Mesenchymal stem cell (in vitro differentiated cells and primary cell): Measurements from ENCODE around the gene CD46.

Experiments used
- DNase-seq: peaks from one replicate; pipeline ENCODE4 v3.0.0-alpha.2; 2013
- H2AFZ ChIP-seq: one replicate; pipeline ENCODE4 v1.6.1; 2013; ENCODE audit warnings: low read depth, mild to moderate bottlenecking, control low read depth, inconsistent platforms, low read length, moderate library complexity
- H2AK5ac ChIP-seq: 2 replicates; pipeline ENCODE4 v1.6.1; 2013; ENCODE audit warnings: low read length, moderate library complexity, mild to moderate bottlenecking, inconsistent platforms; ENCODE audit not compliant: severe bottlenecking
- H2BK120ac ChIP-seq: one replicate; pipeline ENCODE4 v1.6.1; 2013; ENCODE audit warnings: low read depth, mild to moderate bottlenecking, inconsistent platforms, low read length, moderate library complexity
- H2BK12ac ChIP-seq, 2 experiments: one replicate each; pipeline ENCODE4 v1.6.1; 2013; ENCODE audit warnings: inconsistent platforms in 2 of 2, low read length in 2 of 2, mild to moderate bottlenecking in 2 of 2, moderate library complexity in 2 of 2, control low read depth in 1 of 2
- H2BK15ac ChIP-seq: one replicate; pipeline ENCODE4 v1.6.1; 2013; ENCODE audit warnings: mild to moderate bottlenecking, low read depth, inconsistent platforms; ENCODE audit not compliant: poor library complexity, severe bottlenecking
- H2BK5ac ChIP-seq: 2 replicates; pipeline ENCODE4 v1.6.1; 2013; ENCODE audit warnings: low read depth, mild to moderate bottlenecking, low read length, control low read depth, inconsistent platforms; ENCODE audit not compliant: poor library complexity, severe bottlenecking
- H3K14ac ChIP-seq, 2 experiments: one replicate each; pipeline ENCODE4 v1.6.1; 2013; ENCODE audit warnings: inconsistent platforms in 2 of 2, low read length in 2 of 2, control low read depth in 1 of 2, mild to moderate bottlenecking in 1 of 2, moderate library complexity in 1 of 2
- H3K18ac ChIP-seq, 2 experiments: one replicate each; pipeline ENCODE4 v1.6.1; 2013; ENCODE audit warnings: inconsistent platforms in 2 of 2, low read length in 2 of 2, control low read depth in 1 of 2, low read depth in 1 of 2, mild to moderate bottlenecking in 1 of 2
- H3K23ac ChIP-seq, 2 experiments: one replicate each; pipeline ENCODE4 v1.6.1; 2013; ENCODE audit warnings: inconsistent platforms in 2 of 2, low read length in 2 of 2, mild to moderate bottlenecking in 2 of 2, moderate library complexity in 2 of 2, control low read depth in 1 of 2
- H3K27ac ChIP-seq: 2 replicates; pipeline ENCODE4 v1.5.1; 2013; ENCODE audit warnings: mild to moderate bottlenecking, moderate library complexity, low read length, control low read depth, inconsistent platforms; ENCODE audit not compliant: poor library complexity, severe bottlenecking
- H3K27me3 ChIP-seq, 2 experiments: 2 replicates each; pipeline versions ENCODE4 v1.6.1 to v1.7.0; 2013; ENCODE audit warnings: low read length in 2 of 2, mild to moderate bottlenecking in 2 of 2, moderate library complexity in 2 of 2, control low read depth in 1 of 2, inconsistent platforms in 1 of 2; ENCODE audit not compliant: control insufficient read depth in 1 of 2, insufficient read depth in 1 of 2
- H3K36me3 ChIP-seq, 2 experiments: 2 replicates each; pipeline versions ENCODE4 v1.6.1 to v1.7.0; 2013; ENCODE audit warnings: low read length in 2 of 2, control low read depth in 1 of 2, inconsistent platforms in 1 of 2, low read depth in 1 of 2, mild to moderate bottlenecking in 1 of 2; ENCODE audit not compliant: insufficient read depth in 2 of 2, control insufficient read depth in 1 of 2
- H3K4ac ChIP-seq, 2 experiments: one replicate each; pipeline ENCODE4 v1.6.1; 2013; ENCODE audit warnings: inconsistent platforms in 2 of 2, low read length in 2 of 2, mild to moderate bottlenecking in 2 of 2, moderate library complexity in 2 of 2, control low read depth in 1 of 2, low read depth in 1 of 2
- H3K4me1 ChIP-seq: 2 replicates; pipeline ENCODE4 v1.6.1; 2013; ENCODE audit warnings: low read depth, low read length, control low read depth; ENCODE audit not compliant: control insufficient read depth, insufficient read depth
- H3K4me2 ChIP-seq: 2 replicates; pipeline ENCODE4 v1.6.1; 2013; ENCODE audit warnings: low read length, mild to moderate bottlenecking, inconsistent platforms; ENCODE audit not compliant: poor library complexity, severe bottlenecking
- H3K4me3 ChIP-seq, 2 experiments: 2 replicates each; pipeline versions ENCODE4 v1.5.1 to v1.7.0; 2013; ENCODE audit warnings: low read length in 2 of 2, mild to moderate bottlenecking in 2 of 2, control low read depth in 1 of 2, low read depth in 1 of 2; ENCODE audit not compliant: insufficient read depth in 1 of 2
- H3K79me1 ChIP-seq: replicated peaks from 2 replicates; pipeline ENCODE4 v1.6.1; 2013; ENCODE audit warnings: mild to moderate bottlenecking, control low read depth, low read length, inconsistent platforms; ENCODE audit not compliant: poor library complexity, severe bottlenecking
- H3K9ac ChIP-seq: 2 replicates; pipeline ENCODE4 v1.7.0; 2013; ENCODE audit warnings: mild to moderate bottlenecking, low read length, moderate library complexity
- H3K9me3 ChIP-seq: 2 replicates; pipeline ENCODE4 v1.7.0; 2013; ENCODE audit warnings: mild to moderate bottlenecking, low read length; ENCODE audit not compliant: control insufficient read depth
- H4K8ac ChIP-seq: one replicate; pipeline ENCODE4 v1.6.1; 2013; ENCODE audit warnings: inconsistent platforms, mild to moderate bottlenecking, low read length, moderate library complexity
- H4K91ac ChIP-seq: one replicate; pipeline ENCODE4 v1.6.1; 2013; ENCODE audit warnings: mild to moderate bottlenecking, low read length, inconsistent platforms
- WGBS: methylation state at CpG from one replicate; pipeline ENCODE4 v1.1.7; 2013; ENCODE audit warnings: mixed read lengths; 5-methylcytosine and 5-hydroxymethylcytosine counted together

The CD46 gene

DNA sequence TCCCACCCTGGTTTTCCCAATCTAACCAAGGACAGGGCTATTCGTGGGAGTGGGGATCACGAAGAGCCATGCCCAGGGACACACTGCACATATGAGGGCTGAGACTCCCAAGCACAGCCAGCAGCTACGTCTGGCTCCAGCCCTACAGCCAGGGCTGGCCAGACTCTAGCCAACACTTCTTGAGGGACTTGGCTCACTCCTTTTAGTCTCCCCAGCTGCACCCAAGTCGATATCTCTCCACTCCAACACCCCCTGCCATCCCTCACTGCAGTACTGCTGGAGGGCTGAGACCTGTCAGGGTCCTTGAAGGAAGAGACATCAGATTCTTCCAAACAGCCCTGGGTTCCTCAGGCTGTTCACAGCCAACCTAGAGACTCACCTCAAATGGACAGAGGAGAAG, 62.6 kb downstream of the CD46 start:
- WGBS: 87% methylated on average over 4 of the region's 4 CpGs
- H3K27me3 ChIP-seq: no peaks in the 10 kb centered on the region
- H3K79me1 ChIP-seq: peaks cover 3% of the 10 kb centered on the region
- no peak overlapping the region for H3K4me2 ChIP-seq
- H2BK15ac ChIP-seq: no peak overlapping the region
- H3K14ac ChIP-seq: no peak overlapping the region
- H2AFZ ChIP-seq: no peak overlapping the region
- no peak overlapping the region for H3K18ac ChIP-seq
- DNase-seq: no peak
- H3K36me3 ChIP-seq: peaks cover 21 to 78% of the 10 kb centered on the region in 2 experiments
- no peak overlapping the region for H2AK5ac ChIP-seq
- no peak overlapping the region for H3K23ac ChIP-seq
- no peak overlapping the region for H3K27ac ChIP-seq
- no peak overlapping the region for H2BK12ac ChIP-seq
- no peak overlapping the region for H3K4me3 ChIP-seq
- H4K8ac ChIP-seq: no peak overlapping the region
- H3K9ac ChIP-seq: no peak overlapping the region
- no peak overlapping the region for H2BK120ac ChIP-seq
- H2BK5ac ChIP-seq: no peak overlapping the region
- H3K9me3 ChIP-seq: no peaks in the 10 kb centered on the region
- H4K91ac ChIP-seq: no peak overlapping the region
- H3K4ac ChIP-seq: no peak overlapping the region
- peaks cover 13% of the 10 kb centered on the region for H3K4me1 ChIP-seq

DNA sequence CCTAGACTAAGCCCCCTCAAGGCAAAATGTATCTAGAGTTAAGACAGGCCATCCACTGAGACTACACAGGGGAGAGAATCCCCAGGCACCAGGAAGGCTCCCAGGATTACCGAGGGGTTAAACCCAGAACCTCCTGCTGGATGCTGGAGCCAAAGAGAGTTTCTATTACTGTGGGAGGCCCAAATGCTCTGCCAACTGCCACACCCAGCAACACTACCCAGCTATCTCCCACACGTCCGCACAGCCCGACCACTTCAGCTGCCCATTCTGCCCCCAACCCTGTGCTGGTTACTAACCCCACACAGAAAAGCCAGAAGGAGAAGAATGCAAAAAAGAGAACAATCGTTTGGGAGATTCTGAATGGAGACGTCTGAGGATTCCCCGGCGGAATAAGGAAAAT, 63.6 kb downstream of the CD46 start:
- H3K18ac ChIP-seq: no peak overlapping the region
- H3K4me2 ChIP-seq: no peak overlapping the region
- no peak overlapping the region for H3K23ac ChIP-seq
- H3K4me3 ChIP-seq: peak overlapping the region in 1 of 2 experiments; percentile 14
- no peak overlapping the region for H3K14ac ChIP-seq
- no peaks in the 10 kb centered on the region for H3K27me3 ChIP-seq
- H3K4me1 ChIP-seq: peaks cover 13% of the 10 kb centered on the region
- H2BK120ac ChIP-seq: no peak overlapping the region
- no peak overlapping the region for H2AFZ ChIP-seq
- H3K4ac ChIP-seq: no peak overlapping the region
- no peak overlapping the region for H3K9ac ChIP-seq
- H4K91ac ChIP-seq: no peak overlapping the region
- H4K8ac ChIP-seq: no peak overlapping the region
- no peak overlapping the region for H2BK15ac ChIP-seq
- H2BK5ac ChIP-seq: no peak overlapping the region
- no peak overlapping the region for H2BK12ac ChIP-seq
- DNase-seq: no peak
- peaks cover 3% of the 10 kb centered on the region for H3K79me1 ChIP-seq
- no peak overlapping the region for H2AK5ac ChIP-seq
- peaks cover 21 to 80% of the 10 kb centered on the region in 2 experiments for H3K36me3 ChIP-seq
- no peak overlapping the region for H3K27ac ChIP-seq
- WGBS: 98% methylated on average over 6 of the region's 8 CpGs
- H3K9me3 ChIP-seq: no peaks in the 10 kb centered on the region

DNA sequence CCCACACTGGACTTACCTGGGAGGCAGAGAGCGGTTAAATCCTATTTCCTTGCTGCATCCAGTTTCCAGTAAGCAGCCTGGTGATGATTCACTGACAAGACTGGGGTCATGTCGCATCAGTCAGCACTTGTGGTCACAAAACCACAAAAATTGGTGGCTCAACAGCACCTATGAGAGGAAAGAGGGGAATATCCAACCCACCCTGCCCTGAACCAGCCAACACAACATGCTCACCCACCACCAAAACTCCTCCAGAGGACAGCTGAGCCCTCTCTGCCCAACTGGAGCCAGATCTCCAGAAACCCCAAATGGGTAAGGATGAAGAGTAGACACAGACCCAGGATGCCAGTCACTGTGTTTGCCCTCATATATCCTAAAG, 64.0 kb downstream of the CD46 start:
- Histone ChIP-seq H3K27ac (no peak overlapping the region), H3K4me1 (peaks cover 13% of the 10 kb centered on the region), H3K4ac (no peak overlapping the region), H3K9me3 (no peaks in the 10 kb centered on the region), H3K14ac (no peak overlapping the region), H4K91ac (no peak overlapping the region), H3K23ac (no peak overlapping the region), H3K27me3 (no peaks in the 10 kb centered on the region), H2AK5ac (no peak overlapping the region), H4K8ac (no peak overlapping the region), H3K18ac (no peak overlapping the region), H2BK15ac (no peak overlapping the region), H3K4me2 (no peak overlapping the region), H3K4me3 (peak overlapping the region in 1 of 2 experiments; percentile 14), H2BK120ac (no peak overlapping the region), H2AFZ (no peak overlapping the region), H3K79me1 (peaks cover 1% of the 10 kb centered on the region), H3K9ac (no peak overlapping the region), H2BK5ac (no peak overlapping the region), H2BK12ac (no peak overlapping the region), H3K36me3 (peaks cover 17 to 77% of the 10 kb centered on the region in 2 experiments)
- WGBS: 57% methylated on average over 2 of the region's 2 CpGs
- peak; percentile 63 for DNase-seq

DNA sequence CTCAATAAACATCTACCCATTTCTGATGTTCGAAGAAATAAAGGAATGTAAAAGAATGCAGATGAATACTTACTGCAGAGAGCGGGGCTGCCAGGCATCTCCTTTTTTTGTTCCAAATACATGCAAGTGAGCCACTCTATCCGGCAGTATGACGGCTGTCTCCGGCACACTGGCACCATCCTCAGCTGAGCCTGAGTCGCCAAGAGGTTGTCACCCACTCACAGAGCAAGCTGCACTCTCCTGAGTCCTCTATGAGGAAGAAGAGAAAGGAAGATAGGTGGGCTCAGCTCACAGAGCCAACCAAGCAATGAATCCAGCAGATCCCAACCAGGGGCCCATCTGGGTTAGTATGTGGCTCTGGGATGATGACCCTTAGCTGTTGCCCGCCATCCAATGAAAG, 65.3 kb downstream of the CD46 start:
- no peaks in the 10 kb centered on the region for H3K27me3 ChIP-seq
- no peak overlapping the region for H3K18ac ChIP-seq
- H3K9ac ChIP-seq: no peak overlapping the region
- H2BK120ac ChIP-seq: no peak overlapping the region
- H3K4me2 ChIP-seq: no peak overlapping the region
- no peak overlapping the region for H2BK15ac ChIP-seq
- H3K36me3 ChIP-seq: peaks cover 15 to 75% of the 10 kb centered on the region in 2 experiments
- no peak overlapping the region for H2AK5ac ChIP-seq
- no peaks in the 10 kb centered on the region for H3K9me3 ChIP-seq
- no peak overlapping the region for H3K4ac ChIP-seq
- WGBS: 95% methylated on average over 7 of the region's 7 CpGs
- H2BK5ac ChIP-seq: no peak overlapping the region
- no peak overlapping the region for H3K23ac ChIP-seq
- no peak overlapping the region for H2AFZ ChIP-seq
- no peak overlapping the region for H4K8ac ChIP-seq
- no peak for DNase-seq
- no peak overlapping the region for H4K91ac ChIP-seq
- no peak overlapping the region for H2BK12ac ChIP-seq
- H3K4me3 ChIP-seq: no peak overlapping the region
- H3K14ac ChIP-seq: no peak overlapping the region
- H3K4me1 ChIP-seq: peaks cover 13% of the 10 kb centered on the region
- H3K79me1 ChIP-seq: peaks cover 1% of the 10 kb centered on the region
- no peak overlapping the region for H3K27ac ChIP-seq
